ENCODE results near the gene EME2.
A peak's percentile ranks its signal among the peaks of the same experiment; 100 is the strongest.

Gene EME2

GRCh38 chr16:1821861-1822611 lies 49.4 kb downstream of the EME2 start:
- Histone ChIP-seq H2AFZ (ENCODE audit: low read depth, low read length) (no peak overlapping the region), H3K4ac (ENCODE audit: low read depth in 1 of 2, low read length in 2 of 2) (no peak overlapping the region), H3K27me3 (ENCODE audit: control insufficient read depth in 1 of 2, insufficient read depth in 1 of 2, low read length in 2 of 2) (no peaks in the 10 kb centered on the region), H3K4me3 (ENCODE audit: insufficient read depth in 1 of 2, low read depth in 1 of 2, low read length in 2 of 2) (no peak overlapping the region), H3K4me1 (ENCODE audit: control insufficient read depth, insufficient read depth, low read depth, low read length) (peaks cover 14% of the 10 kb centered on the region), H2AK5ac (ENCODE audit: low read length, severe bottlenecking) (no peak overlapping the region), H3K27ac (ENCODE audit: low read length, poor library complexity, severe bottlenecking) (no peak overlapping the region), H2BK5ac (ENCODE audit: low read depth, low read length, poor library complexity, severe bottlenecking) (no peak overlapping the region), H3K18ac (ENCODE audit: low read depth in 1 of 2, low read length in 2 of 2) (no peak overlapping the region), H3K9me3 (ENCODE audit: control insufficient read depth, low read length) (no peaks in the 10 kb centered on the region), H2BK12ac (ENCODE audit: low read length in 2 of 2) (no peak overlapping the region), H3K23ac (ENCODE audit: low read length in 2 of 2) (no peak overlapping the region), H4K8ac (ENCODE audit: low read length) (no peak overlapping the region), H3K36me3 (ENCODE audit: control insufficient read depth in 1 of 2, insufficient read depth in 2 of 2, low read depth in 1 of 2, low read length in 2 of 2) (peaks cover 20 to 58% of the 10 kb centered on the region in 2 experiments), H3K9ac (ENCODE audit: low read length) (no peak overlapping the region), H2BK120ac (ENCODE audit: low read depth, low read length) (no peak overlapping the region), H2BK15ac (ENCODE audit: low read depth, poor library complexity, severe bottlenecking) (no peak overlapping the region), H3K79me1 (replicated peaks; ENCODE audit: low read length, poor library complexity, severe bottlenecking) (peaks cover 43% of the 10 kb centered on the region), H4K91ac (ENCODE audit: low read length) (no peak overlapping the region), H3K4me2 (ENCODE audit: low read length, poor library complexity, severe bottlenecking) (no peak overlapping the region), H3K14ac (ENCODE audit: low read length in 2 of 2) (no peak overlapping the region)
- WGBS = 97% methylated on average over 22 of the region's 24 CpGs
- DNase-seq = no peak

GRCh38 chr16:1822801-1823200 lies 50.2 kb downstream of the EME2 start:
- H4K91ac ChIP-seq (ENCODE audit: low read length) = no peak overlapping the region
- H2AK5ac ChIP-seq (ENCODE audit: low read length, severe bottlenecking) = no peak overlapping the region
- no peak overlapping the region for H2BK15ac ChIP-seq (ENCODE audit: low read depth, poor library complexity, severe bottlenecking)
- no peak overlapping the region for H2BK5ac ChIP-seq (ENCODE audit: low read depth, low read length, poor library complexity, severe bottlenecking)
- no peak overlapping the region for H2BK12ac ChIP-seq (ENCODE audit: low read length in 2 of 2)
- H3K18ac ChIP-seq (ENCODE audit: low read depth in 1 of 2, low read length in 2 of 2) = no peak overlapping the region
- no peak overlapping the region for H3K4me3 ChIP-seq (ENCODE audit: insufficient read depth in 1 of 2, low read depth in 1 of 2, low read length in 2 of 2)
- H3K27me3 ChIP-seq (ENCODE audit: control insufficient read depth in 1 of 2, insufficient read depth in 1 of 2, low read length in 2 of 2) = no peaks in the 10 kb centered on the region
- H3K9me3 ChIP-seq (ENCODE audit: control insufficient read depth, low read length) = no peaks in the 10 kb centered on the region
- H3K79me1 ChIP-seq (replicated peaks; ENCODE audit: low read length, poor library complexity, severe bottlenecking) = peaks cover 38% of the 10 kb centered on the region
- no peak overlapping the region for H3K4me2 ChIP-seq (ENCODE audit: low read length, poor library complexity, severe bottlenecking)
- no peak overlapping the region for H3K9ac ChIP-seq (ENCODE audit: low read length)
- no peak overlapping the region for H3K14ac ChIP-seq (ENCODE audit: low read length in 2 of 2)
- peaks cover 14% of the 10 kb centered on the region for H3K4me1 ChIP-seq (ENCODE audit: control insufficient read depth, insufficient read depth, low read depth, low read length)
- 99% methylated on average over 16 of the region's 16 CpGs for WGBS
- no peak overlapping the region for H2AFZ ChIP-seq (ENCODE audit: low read depth, low read length)
- H2BK120ac ChIP-seq (ENCODE audit: low read depth, low read length) = no peak overlapping the region
- no peak overlapping the region for H3K27ac ChIP-seq (ENCODE audit: low read length, poor library complexity, severe bottlenecking)
- H3K36me3 ChIP-seq (ENCODE audit: control insufficient read depth in 1 of 2, insufficient read depth in 2 of 2, low read depth in 1 of 2, low read length in 2 of 2) = peaks cover 20 to 50% of the 10 kb centered on the region in 2 experiments
- DNase-seq = no peak
- no peak overlapping the region for H3K4ac ChIP-seq (ENCODE audit: low read depth in 1 of 2, low read length in 2 of 2)
- no peak overlapping the region for H3K23ac ChIP-seq (ENCODE audit: low read length in 2 of 2)
- no peak overlapping the region for H4K8ac ChIP-seq (ENCODE audit: low read length)

- Histone ChIP-seq H4K91ac (ENCODE audit: low read length) (no peak overlapping the region), H3K4me2 (ENCODE audit: low read length, poor library complexity, severe bottlenecking) (no peak overlapping the region), H2BK5ac (ENCODE audit: low read depth, low read length, poor library complexity, severe bottlenecking) (no peak overlapping the region), H3K79me1 (replicated peaks; ENCODE audit: low read length, poor library complexity, severe bottlenecking) (peaks cover 36% of the 10 kb centered on the region), H3K27me3 (ENCODE audit: control insufficient read depth in 1 of 2, insufficient read depth in 1 of 2, low read length in 2 of 2) (no peaks in the 10 kb centered on the region), H3K14ac (ENCODE audit: low read length in 2 of 2) (no peak overlapping the region), H2BK12ac (ENCODE audit: low read length in 2 of 2) (no peak overlapping the region), H2AFZ (ENCODE audit: low read depth, low read length) (no peak overlapping the region), H3K4me3 (ENCODE audit: insufficient read depth in 1 of 2, low read depth in 1 of 2, low read length in 2 of 2) (no peak overlapping the region), H3K27ac (ENCODE audit: low read length, poor library complexity, severe bottlenecking) (no peak overlapping the region), H3K36me3 (ENCODE audit: control insufficient read depth in 1 of 2, insufficient read depth in 2 of 2, low read depth in 1 of 2, low read length in 2 of 2) (peaks cover 21 to 40% of the 10 kb centered on the region in 2 experiments), H3K9ac (ENCODE audit: low read length) (peak overlapping the region; percentile 38), H3K4me1 (ENCODE audit: control insufficient read depth, insufficient read depth, low read depth, low read length) (peaks cover 14% of the 10 kb centered on the region), H3K18ac (ENCODE audit: low read depth in 1 of 2, low read length in 2 of 2) (no peak overlapping the region), H2AK5ac (ENCODE audit: low read length, severe bottlenecking) (no peak overlapping the region), H2BK15ac (ENCODE audit: low read depth, poor library complexity, severe bottlenecking) (no peak overlapping the region), H2BK120ac (ENCODE audit: low read depth, low read length) (no peak overlapping the region), H3K4ac (ENCODE audit: low read depth in 1 of 2, low read length in 2 of 2) (peak overlapping the region in 1 of 2 experiments; percentile 29), H4K8ac (ENCODE audit: low read length) (no peak overlapping the region), H3K23ac (ENCODE audit: low read length in 2 of 2) (peak overlapping the region in 1 of 2 experiments; percentile 56), H3K9me3 (ENCODE audit: control insufficient read depth, low read length) (no peaks in the 10 kb centered on the region)
- DNase-seq = peak; percentile 50
- 61% methylated on average over 9 of the region's 9 CpGs for WGBS
These were observed 51.2 kb downstream of the EME2 start for GRCh38 chr16:1823821-1824220.

- peak overlapping the region; percentile 75 for H3K9ac ChIP-seq (ENCODE audit: low read length)
- no peak overlapping the region for H3K23ac ChIP-seq (ENCODE audit: low read length in 2 of 2)
- H3K4me1 ChIP-seq (ENCODE audit: control insufficient read depth, insufficient read depth, low read depth, low read length) = peaks cover 20% of the 10 kb centered on the region
- H3K4me2 ChIP-seq (ENCODE audit: low read length, poor library complexity, severe bottlenecking) = peak overlapping the region; percentile 97
- DNase-seq = no peak
- H3K36me3 ChIP-seq (ENCODE audit: control insufficient read depth in 1 of 2, insufficient read depth in 2 of 2, low read depth in 1 of 2, low read length in 2 of 2) = peaks cover 28 to 30% of the 10 kb centered on the region in 2 experiments
- peak overlapping the region; percentile 47 for H4K8ac ChIP-seq (ENCODE audit: low read length)
- H3K27me3 ChIP-seq (ENCODE audit: control insufficient read depth in 1 of 2, insufficient read depth in 1 of 2, low read length in 2 of 2) = no peaks in the 10 kb centered on the region
- H2AK5ac ChIP-seq (ENCODE audit: low read length, severe bottlenecking) = no peak overlapping the region
- no peak overlapping the region for H2BK12ac ChIP-seq (ENCODE audit: low read length in 2 of 2)
- WGBS = 90% methylated on average over 15 of the region's 15 CpGs
- no peak overlapping the region for H4K91ac ChIP-seq (ENCODE audit: low read length)
- H3K14ac ChIP-seq (ENCODE audit: low read length in 2 of 2) = no peak overlapping the region
- no peak overlapping the region for H2AFZ ChIP-seq (ENCODE audit: low read depth, low read length)
- H3K9me3 ChIP-seq (ENCODE audit: control insufficient read depth, low read length) = no peaks in the 10 kb centered on the region
- peak overlapping the region in 1 of 2 experiments; percentile 95 for H3K4me3 ChIP-seq (ENCODE audit: insufficient read depth in 1 of 2, low read depth in 1 of 2, low read length in 2 of 2)
- H3K4ac ChIP-seq (ENCODE audit: low read depth in 1 of 2, low read length in 2 of 2) = no peak overlapping the region
- H2BK120ac ChIP-seq (ENCODE audit: low read depth, low read length) = no peak overlapping the region
- H2BK15ac ChIP-seq (ENCODE audit: low read depth, poor library complexity, severe bottlenecking) = no peak overlapping the region
- no peak overlapping the region for H2BK5ac ChIP-seq (ENCODE audit: low read depth, low read length, poor library complexity, severe bottlenecking)
- no peak overlapping the region for H3K27ac ChIP-seq (ENCODE audit: low read length, poor library complexity, severe bottlenecking)
- H3K18ac ChIP-seq (ENCODE audit: low read depth in 1 of 2, low read length in 2 of 2) = no peak overlapping the region
- H3K79me1 ChIP-seq (replicated peaks; ENCODE audit: low read length, poor library complexity, severe bottlenecking) = peaks cover 29% of the 10 kb centered on the region
These were observed 52.8 kb downstream of the EME2 start for GRCh38 chr16:1825381-1825863.
